ENCODE data around the gene FAM9C.

- TF ChIP-seq EZH2 (IDR thresholded peaks at IDR 0.05; ENCODE audit: insufficient read depth, poor library complexity, severe bottlenecking) (no peak), EZH2phosphoT487 (IDR thresholded peaks at IDR 0.05; ENCODE audit: insufficient read depth, low read depth) (no peak)
Measured at GRCh38 chrX:12994321-12994720, 50.1 kb downstream of the FAM9C start.
